OCI-LY1 (cell line): ENCODE measurements around the gene CLASRP.

Source experiments
- EZH2 ChIP-seq: fragments of 200-600 bp; sonication (generic), shearing (Covaris generic); IDR thresholded peaks from 2 replicates; pipeline ENCODE4 v1.8.0; 2017; ENCODE audit warnings: borderline replicate concordance, mixed run types, mild to moderate bottlenecking, antibody characterized with exemption, low read length, moderate library complexity, mixed read lengths
- TF ChIP-seq, protein P1 (sequence below): fragments of 200-600 bp; sonication (generic), shearing (Covaris generic); IDR thresholded peaks from 2 replicates; pipeline ENCODE4 v1.5.1; 2017; ENCODE audit warnings: mild to moderate bottlenecking, antibody characterized with exemption, low read length, moderate library complexity, mixed read lengths

DNA sequence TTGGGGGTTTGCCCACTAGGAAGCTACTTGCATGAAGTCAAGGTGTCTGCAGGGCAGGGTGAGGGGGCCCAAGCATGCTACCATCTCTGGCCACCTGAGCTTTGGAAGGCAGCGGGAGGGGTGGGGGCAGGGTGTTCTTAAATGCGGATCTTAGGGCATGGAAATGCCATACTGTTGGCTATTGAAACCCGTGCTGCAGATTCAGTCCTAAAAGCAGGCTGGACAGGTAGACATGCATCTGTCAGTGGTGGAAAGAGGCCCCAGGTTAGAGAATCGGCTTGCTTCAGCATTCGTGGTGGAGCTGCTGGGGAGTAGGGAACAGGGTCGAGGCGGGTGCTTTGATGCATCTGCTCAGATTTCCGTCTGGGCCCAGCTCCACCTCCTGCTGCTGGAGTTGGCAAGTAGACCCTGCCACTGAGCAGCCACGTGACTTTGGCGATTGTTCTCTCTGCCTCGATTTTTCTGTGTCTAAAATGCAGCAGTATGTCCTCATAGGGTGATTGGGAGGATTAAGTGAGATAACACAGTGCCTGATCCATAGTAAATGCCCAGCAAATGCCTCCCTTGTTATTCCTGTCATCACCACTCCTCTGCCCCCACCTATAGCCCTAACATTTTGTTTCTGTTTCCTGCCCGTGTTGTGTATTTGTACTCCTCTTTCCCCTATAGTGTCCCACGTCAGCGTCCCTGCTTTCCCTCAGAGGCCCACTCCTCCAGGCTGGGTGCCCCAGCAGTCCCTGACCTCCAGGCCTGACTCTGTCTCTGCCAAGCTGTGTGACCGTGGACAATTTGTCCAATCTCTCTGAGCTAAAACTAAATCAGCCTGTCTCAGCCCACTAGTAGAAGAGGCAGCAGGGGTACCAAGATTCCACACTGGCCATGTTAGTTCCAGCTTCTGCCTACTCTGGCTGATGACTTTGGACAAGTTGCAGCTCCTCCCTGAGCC, 59.9 kb downstream of the CLASRP start:
- TF ChIP-seq, protein P1, sequence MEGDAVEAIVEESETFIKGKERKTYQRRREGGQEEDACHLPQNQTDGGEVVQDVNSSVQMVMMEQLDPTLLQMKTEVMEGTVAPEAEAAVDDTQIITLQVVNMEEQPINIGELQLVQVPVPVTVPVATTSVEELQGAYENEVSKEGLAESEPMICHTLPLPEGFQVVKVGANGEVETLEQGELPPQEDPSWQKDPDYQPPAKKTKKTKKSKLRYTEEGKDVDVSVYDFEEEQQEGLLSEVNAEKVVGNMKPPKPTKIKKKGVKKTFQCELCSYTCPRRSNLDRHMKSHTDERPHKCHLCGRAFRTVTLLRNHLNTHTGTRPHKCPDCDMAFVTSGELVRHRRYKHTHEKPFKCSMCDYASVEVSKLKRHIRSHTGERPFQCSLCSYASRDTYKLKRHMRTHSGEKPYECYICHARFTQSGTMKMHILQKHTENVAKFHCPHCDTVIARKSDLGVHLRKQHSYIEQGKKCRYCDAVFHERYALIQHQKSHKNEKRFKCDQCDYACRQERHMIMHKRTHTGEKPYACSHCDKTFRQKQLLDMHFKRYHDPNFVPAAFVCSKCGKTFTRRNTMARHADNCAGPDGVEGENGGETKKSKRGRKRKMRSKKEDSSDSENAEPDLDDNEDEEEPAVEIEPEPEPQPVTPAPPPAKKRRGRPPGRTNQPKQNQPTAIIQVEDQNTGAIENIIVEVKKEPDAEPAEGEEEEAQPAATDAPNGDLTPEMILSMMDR: no peak
- no peak for TF ChIP-seq EZH2
